Measurements from ENCODE around the gene CEP112. TPM values are rescaled to one million over a fixed set of nuclear protein-coding genes. Genes with fewer than 3 reads are reported as not detected.

The CEP112 gene
- total and polyA plus RNA-seq, 4 donors: 1.1 to 4.9 (median 1.4) TPM

- Histone ChIP-seq H3K4me1 (ENCODE audit: control insufficient read depth in 4 of 4, insufficient read depth in 4 of 4, low read length in 3 of 4) (peaks cover 0 to 25% (median 14%) of the 10 kb centered on the region in 4 donors), H3K9me3 (ENCODE audit: control insufficient read depth in 4 of 4, low read length in 3 of 4) (no peaks in the 10 kb centered on the region), H3K36me3 (ENCODE audit: control insufficient read depth in 4 of 4, insufficient read depth in 3 of 4, low read depth in 1 of 4, low read length in 3 of 4) (peaks cover 8 to 47% (median 43%) of the 10 kb centered on the region in 4 donors), H3K27ac (ENCODE audit: low read depth in 1 of 2, low read length in 2 of 2) (no peak overlapping the region), H3K27me3 (ENCODE audit: control insufficient read depth in 4 of 4, insufficient read depth in 4 of 4, low read length in 3 of 4) (no peaks in the 10 kb centered on the region), H3K9ac (ENCODE audit: low read depth in 1 of 2, low read length in 2 of 2) (no peak overlapping the region), H3K4me3 (ENCODE audit: low read depth in 1 of 3, low read length in 3 of 3) (no peak overlapping the region)
- 77% methylated on average over 5 of the region's 5 CpGs for WGBS
- DNase-seq (ENCODE audit: low spot score): no peak
- no peak for TF ChIP-seq MAX (IDR thresholded peaks at IDR 0.05)
- no peak for TF ChIP-seq ZBTB33 (IDR thresholded peaks at IDR 0.05)
- no peak for TF ChIP-seq YY1 (IDR thresholded peaks at IDR 0.05)
- no peak for TF ChIP-seq SP1 (IDR thresholded peaks at IDR 0.05)
- no peak for TF ChIP-seq HNF4A (conservative IDR thresholded peaks at IDR 0.05)
- TF ChIP-seq FOXA1 (IDR thresholded peaks at IDR 0.05): no peak
- TF ChIP-seq EGR1 (IDR thresholded peaks at IDR 0.05; ENCODE audit: low read depth in 2 of 2): no peak
- no peak for TF ChIP-seq CTCF (IDR thresholded peaks at IDR 0.05; ENCODE audit: low read depth, low read length, missing input control)
Observed at GRCh38 chr17:66222798-66223350, 30.9 kb upstream of the CEP112 start.

GRCh38 chr17:66221755-66222530 is 30.0 kb upstream of the CEP112 start:
- 92% methylated on average over 11 of the region's 11 CpGs for WGBS
- no peak for DNase-seq (ENCODE audit: low spot score)
- Histone ChIP-seq H3K27ac (ENCODE audit: low read depth in 1 of 2, low read length in 2 of 2) (no peak overlapping the region), H3K4me3 (ENCODE audit: low read depth in 1 of 3, low read length in 3 of 3) (no peak overlapping the region), H3K9ac (ENCODE audit: low read depth in 1 of 2, low read length in 2 of 2) (no peak overlapping the region), H3K27me3 (ENCODE audit: control insufficient read depth in 4 of 4, insufficient read depth in 4 of 4, low read length in 3 of 4) (no peaks in the 10 kb centered on the region), H3K9me3 (ENCODE audit: control insufficient read depth in 4 of 4, low read length in 3 of 4) (no peaks in the 10 kb centered on the region), H3K4me1 (ENCODE audit: control insufficient read depth in 4 of 4, insufficient read depth in 4 of 4, low read length in 3 of 4) (peaks cover 0 to 28% (median 14%) of the 10 kb centered on the region in 4 donors), H3K36me3 (ENCODE audit: control insufficient read depth in 4 of 4, insufficient read depth in 3 of 4, low read depth in 1 of 4, low read length in 3 of 4) (peaks cover 8 to 50% (median 47%) of the 10 kb centered on the region in 4 donors)
- TF ChIP-seq YY1 (IDR thresholded peaks at IDR 0.05): no peak
- no peak for TF ChIP-seq GABPA (IDR thresholded peaks at IDR 0.05 in 1 of 2, conservative IDR thresholded peaks at IDR 0.05 in 1 of 2)
- TF ChIP-seq HNF4G (IDR thresholded peaks at IDR 0.05): no peak
- TF ChIP-seq MAX (IDR thresholded peaks at IDR 0.05): no peak
- TF ChIP-seq NR2F2 (IDR thresholded peaks at IDR 0.05): no peak
- TF ChIP-seq EGR1 (IDR thresholded peaks at IDR 0.05; ENCODE audit: low read depth in 2 of 2): no peak
- TF ChIP-seq TAF1 (conservative IDR thresholded peaks at IDR 0.05): no peak
- no peak for TF ChIP-seq REST (IDR thresholded peaks at IDR 0.05)
- no peak for TF ChIP-seq ATF3 (IDR thresholded peaks at IDR 0.05)
- TF ChIP-seq RXRA (IDR thresholded peaks at IDR 0.05): no peak
- TF ChIP-seq FOXA1 (IDR thresholded peaks at IDR 0.05): no peak
- TF ChIP-seq ZBTB33 (IDR thresholded peaks at IDR 0.05): no peak
- no peak for TF ChIP-seq RAD21 (IDR thresholded peaks at IDR 0.05)
- no peak for TF ChIP-seq SP1 (IDR thresholded peaks at IDR 0.05)
- TF ChIP-seq FOXA2 (IDR thresholded peaks at IDR 0.05): no peak
- TF ChIP-seq HNF4A (conservative IDR thresholded peaks at IDR 0.05): no peak
- TF ChIP-seq JUND (IDR thresholded peaks at IDR 0.05): no peak

All from liver (tissue), 9 donors.